GM12878 (cell line): Measurements from ENCODE around the gene RUFY3. TPM values are rescaled to one million over a fixed set of nuclear protein-coding genes. Genes with fewer than 3 reads are reported as not detected.

Source experiments
- CHD2 ChIP-seq: IDR thresholded peaks from 2 replicates; pipeline ENCODE4 v1.6.1; 2011; ENCODE audit warnings: low read depth, low read length, improper control_type of control experiment, borderline replicate concordance
- MEF2A ChIP-seq: IDR thresholded peaks from 2 replicates; pipeline ENCODE4 v1.6.1; 2011; ENCODE audit warnings: low read depth, mild to moderate bottlenecking, low read length, moderate library complexity; ENCODE audit not compliant: insufficient read depth
- MTA3 ChIP-seq: IDR thresholded peaks from 2 replicates; pipeline ENCODE4 v1.6.1; 2012; ENCODE audit warnings: low read length, inconsistent platforms, borderline replicate concordance
- NFYA ChIP-seq: IDR thresholded peaks from 2 replicates; pipeline ENCODE4 v1.6.1; 2011; ENCODE audit warnings: low read depth, mild to moderate bottlenecking, low read length, improper control_type of control experiment, borderline replicate concordance
- NR2F1 ChIP-seq: fragments of 450-650 bp; conservative IDR thresholded peaks from 2 replicates; pipeline ENCODE4 v1.6.1; 2017; ENCODE audit warnings: mild to moderate bottlenecking
- RELA ChIP-seq: fragments of 450-650 bp; IDR thresholded peaks from 2 replicates; pipeline ENCODE4 v1.8.0; 2014; ENCODE audit warnings: borderline replicate concordance; ENCODE audit not compliant: partially characterized antibody
- ZNF217 ChIP-seq: fragments of 450-650 bp; IDR thresholded peaks from 2 replicates; pipeline ENCODE4 v1.6.1; 2017; ENCODE audit warnings: antibody characterized with exemption, mild to moderate bottlenecking
- polyA plus RNA-seq, 11 experiments: library from polyadenylated mRNA; depleted of rRNA in 4 of 11; unstranded in 6 of 11; stranded (reverse) in 5 of 11; fragments of >200 nt; fragmentation: Nextera tagmentation in 4 of 11; fragmentation: Illumina TruSeq in 1 of 11; extraction: Ambion mirVana in 4 of 11; extraction: Trizol in 1 of 11; gene quantifications; 1 replicate in 1 of 11; 2 replicates in 10 of 11; pipeline versions ENCODE4 v1.2.1 to v1.2.3, GENCODE V29; 2011 to 2016; ENCODE audit warnings: inconsistent platforms in 2 of 11, missing spikeins in 2 of 11, low read depth in 1 of 11
- total RNA-seq, 4 experiments: library from RNA; depleted of rRNA in 3 of 4; stranded (reverse); fragments of >200 nt in 3 of 4; fragmentation: Illumina TruSeq in 1 of 4; extraction: Trizol in 1 of 4; gene quantifications; 2 replicates each; pipeline versions ENCODE4 v1.2.1 to v1.2.3, GENCODE V29; 2013 to 2021
- TF ChIP-seq, protein P1 (sequence below): IDR thresholded peaks from 2 replicates; pipeline ENCODE4 v1.6.1; 2012; ENCODE audit warnings: improper control_type of control experiment, low read depth, low read length; ENCODE audit not compliant: insufficient replicate concordance

The RUFY3 gene
- total and polyA plus RNA-seq, 10 of the 15 experiments (the other 5 are each of a cell fraction or from before 2014, with no cell fraction given), result 5.1 to 28.3 (median 13.1) TPM

DNA sequence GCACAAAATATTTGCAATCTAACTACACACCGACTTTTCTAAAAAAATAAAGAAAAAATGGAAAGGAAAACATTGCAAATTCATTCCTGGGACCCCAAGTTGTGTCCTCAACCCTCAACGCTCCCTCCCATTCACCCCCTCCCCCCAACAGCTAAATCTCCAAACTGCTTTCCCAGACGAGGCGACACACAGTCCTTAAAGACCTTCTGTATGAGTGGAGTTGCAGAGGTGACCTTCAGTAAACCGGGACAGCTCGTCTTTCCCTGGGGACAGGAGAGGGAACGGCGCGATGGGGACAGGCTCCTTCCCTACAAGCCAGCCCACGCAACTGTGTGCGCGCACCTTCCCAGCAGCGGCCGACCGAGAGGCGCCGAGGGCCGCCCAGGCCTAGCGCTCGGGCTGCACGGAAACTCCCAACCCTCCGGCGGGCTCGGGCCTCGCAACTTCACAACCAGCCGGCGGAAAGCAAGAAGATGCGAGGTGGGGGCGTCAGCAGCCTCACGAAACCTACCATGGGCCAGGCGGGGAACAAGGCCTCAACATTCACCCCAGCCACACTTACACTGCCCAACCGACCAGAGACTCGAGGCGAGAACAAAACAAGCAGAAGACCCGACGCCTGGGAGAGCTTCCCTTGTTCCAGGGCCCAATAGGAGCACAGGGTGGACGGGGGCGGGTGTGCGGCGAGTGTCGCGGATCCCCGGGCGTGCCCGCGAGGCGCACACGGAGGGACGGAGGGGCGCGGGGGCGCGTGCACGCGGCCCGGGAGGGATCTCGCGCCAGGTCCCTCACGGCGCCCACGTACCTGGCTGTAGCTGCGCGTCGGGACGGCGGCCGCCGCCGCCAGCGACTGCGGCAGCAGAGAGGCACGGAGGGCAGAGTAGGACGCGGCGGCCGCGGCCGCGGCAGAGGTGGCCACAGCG, 117.2 kb downstream of the RUFY3 start (continued):
- peak; percentile 34 for TF ChIP-seq RELA
- peak; percentile 33; the same call in 1 of the 2 replicates for TF ChIP-seq CHD2
- no peak for TF ChIP-seq MTA3
- TF ChIP-seq NFYA, result no peak
- TF ChIP-seq ZNF217, result peak; percentile 75; the same call in 1 of the 2 replicates
- TF ChIP-seq NR2F1, result peak; percentile 50; the same call in 1 of the 2 replicates
- 0 out of 2 replicates have a peak, but pooled peaks have one; percentile 5 for TF ChIP-seq MEF2A
- TF ChIP-seq, protein P1, sequence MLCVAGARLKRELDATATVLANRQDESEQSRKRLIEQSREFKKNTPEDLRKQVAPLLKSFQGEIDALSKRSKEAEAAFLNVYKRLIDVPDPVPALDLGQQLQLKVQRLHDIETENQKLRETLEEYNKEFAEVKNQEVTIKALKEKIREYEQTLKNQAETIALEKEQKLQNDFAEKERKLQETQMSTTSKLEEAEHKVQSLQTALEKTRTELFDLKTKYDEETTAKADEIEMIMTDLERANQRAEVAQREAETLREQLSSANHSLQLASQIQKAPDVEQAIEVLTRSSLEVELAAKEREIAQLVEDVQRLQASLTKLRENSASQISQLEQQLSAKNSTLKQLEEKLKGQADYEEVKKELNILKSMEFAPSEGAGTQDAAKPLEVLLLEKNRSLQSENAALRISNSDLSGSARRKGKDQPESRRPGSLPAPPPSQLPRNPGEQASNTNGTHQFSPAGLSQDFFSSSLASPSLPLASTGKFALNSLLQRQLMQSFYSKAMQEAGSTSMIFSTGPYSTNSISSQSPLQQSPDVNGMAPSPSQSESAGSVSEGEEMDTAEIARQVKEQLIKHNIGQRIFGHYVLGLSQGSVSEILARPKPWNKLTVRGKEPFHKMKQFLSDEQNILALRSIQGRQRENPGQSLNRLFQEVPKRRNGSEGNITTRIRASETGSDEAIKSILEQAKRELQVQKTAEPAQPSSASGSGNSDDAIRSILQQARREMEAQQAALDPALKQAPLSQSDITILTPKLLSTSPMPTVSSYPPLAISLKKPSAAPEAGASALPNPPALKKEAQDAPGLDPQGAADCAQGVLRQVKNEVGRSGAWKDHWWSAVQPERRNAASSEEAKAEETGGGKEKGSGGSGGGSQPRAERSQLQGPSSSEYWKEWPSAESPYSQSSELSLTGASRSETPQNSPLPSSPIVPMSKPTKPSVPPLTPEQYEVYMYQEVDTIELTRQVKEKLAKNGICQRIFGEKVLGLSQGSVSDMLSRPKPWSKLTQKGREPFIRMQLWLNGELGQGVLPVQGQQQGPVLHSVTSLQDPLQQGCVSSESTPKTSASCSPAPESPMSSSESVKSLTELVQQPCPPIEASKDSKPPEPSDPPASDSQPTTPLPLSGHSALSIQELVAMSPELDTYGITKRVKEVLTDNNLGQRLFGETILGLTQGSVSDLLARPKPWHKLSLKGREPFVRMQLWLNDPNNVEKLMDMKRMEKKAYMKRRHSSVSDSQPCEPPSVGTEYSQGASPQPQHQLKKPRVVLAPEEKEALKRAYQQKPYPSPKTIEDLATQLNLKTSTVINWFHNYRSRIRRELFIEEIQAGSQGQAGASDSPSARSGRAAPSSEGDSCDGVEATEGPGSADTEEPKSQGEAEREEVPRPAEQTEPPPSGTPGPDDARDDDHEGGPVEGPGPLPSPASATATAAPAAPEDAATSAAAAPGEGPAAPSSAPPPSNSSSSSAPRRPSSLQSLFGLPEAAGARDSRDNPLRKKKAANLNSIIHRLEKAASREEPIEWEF, result no peak
- TF ChIP-seq, all 136 proteins: peak for 19
